Measurements from ENCODE around the gene JMJD8.

- TF ChIP-seq CTCF (IDR thresholded peaks at IDR 0.05) = no peak
- no peak for TF ChIP-seq POLR2A (IDR thresholded peaks at IDR 0.05)
Observed at GRCh38 chr16:694187-694862, 10.2 kb upstream of the JMJD8 start.

All from adrenal gland (tissue), 5 donors.